Psoas muscle (tissue), 8 donors: ENCODE results near the gene TRDMT1. TPM values are rescaled to one million over a fixed set of nuclear protein-coding genes. Genes with fewer than 3 reads are reported as not detected.

Source experiments
- ATAC-seq, 4 donors: fragments of 200-7000 bp; cut with Tn5 transposase; one replicate each; pipeline ENCODE4 v1.9.1; 2020; ENCODE audit warnings: moderate library complexity in 3 of 4, mild to moderate bottlenecking in 2 of 4
- DNase-seq, 2 donors: peaks; one replicate each; pipeline ENCODE4 v3.0.0-alpha.2; 2020
- H3K27ac ChIP-seq: fragments of 200-600 bp; one replicate; pipeline ENCODE4 v1.8.0; 2022
- H3K27me3 ChIP-seq, 3 donors: fragments of 200-600 bp in 1 of 3; one replicate each; pipeline versions ENCODE4 v1.6.1 to v1.8.0; 2013 to 2022; ENCODE audit warnings: low read length in 2 of 3, mild to moderate bottlenecking in 2 of 3, moderate library complexity in 1 of 3; ENCODE audit not compliant: insufficient read depth in 3 of 3
- H3K36me3 ChIP-seq, 2 donors: fragments of 200-600 bp in 1 of 2; one replicate each; pipeline versions ENCODE4 v1.6.1 to v1.8.0; 2013 to 2022; ENCODE audit warnings: low read depth in 1 of 2, mild to moderate bottlenecking in 1 of 2, moderate library complexity in 1 of 2; ENCODE audit not compliant: insufficient read depth in 1 of 2
- H3K4me1 ChIP-seq: fragments of 200-600 bp; one replicate; pipeline ENCODE4 v1.8.0; 2022
- H3K4me3 ChIP-seq: fragments of 200-600 bp; one replicate; pipeline ENCODE4 v1.8.0; 2022; ENCODE audit warnings: mild to moderate bottlenecking
- H3K9me3 ChIP-seq: fragments of 200-600 bp; one replicate; pipeline ENCODE4 v1.8.0; 2022
- WGBS, 3 donors: extraction: QIAGEN DNeasy Blood & Tissue Kit; methylation state at CpG; one replicate each; pipeline versions ENCODE4 v1.1.6 to v1.1.7; 2013; 5-methylcytosine and 5-hydroxymethylcytosine counted together
- intact Hi-C, 2 donors: fragments of 100-400 bp; cut with DNase I; formaldehyde crosslinking; loops; one replicate each; pipeline versions ENCODE4 v1.11.0 to v1.14.2; 2022
- polyA plus RNA-seq, 3 donors: library from polyadenylated mRNA; stranded (reverse); fragments of 200-250 nt; gene quantifications; one replicate each; pipeline ENCODE4 v1.2.3, GENCODE V29; 2013
- total RNA-seq, 4 donors: library from RNA; stranded (reverse); fragmentation: NEBNext Ultra II Directional in 2 of 4; extraction: Animal tissue kit (Norgen Biotek cat#: 25700) in 2 of 4; gene quantifications; one replicate each; pipeline versions ENCODE4 v1.2.1 to v1.2.4, GENCODE V29; 2021 to 2023
- TF ChIP-seq, protein P1 (sequence below): fragments of 200-600 bp; IDR thresholded peaks from one replicate; pipeline ENCODE4 v1.8.0; 2022; ENCODE audit warnings: antibody characterized with exemption
- donor health status: healthy with polysubstance abuse.
- donor health status: DM: no; HTN: no; CAD: no; lungs with moderate emphysema.
- donor health status: Bipolar disorder and iron deficiency.
- donor health status: healthy.
- donor health status: DM: yes; HTN: yes; CAD: no.
- donor health status: DM: no; HTN: no; CAD: no.
- donor health status: DM: no; HTN: no; CAD: no.
- donor health status: DM: yes; HTN: yes; CAD: no.

TRDMT1 gene
- total and polyA plus RNA-seq, 7 donors, result 0.49 to 2.7 (median 2.3) TPM

DNA sequence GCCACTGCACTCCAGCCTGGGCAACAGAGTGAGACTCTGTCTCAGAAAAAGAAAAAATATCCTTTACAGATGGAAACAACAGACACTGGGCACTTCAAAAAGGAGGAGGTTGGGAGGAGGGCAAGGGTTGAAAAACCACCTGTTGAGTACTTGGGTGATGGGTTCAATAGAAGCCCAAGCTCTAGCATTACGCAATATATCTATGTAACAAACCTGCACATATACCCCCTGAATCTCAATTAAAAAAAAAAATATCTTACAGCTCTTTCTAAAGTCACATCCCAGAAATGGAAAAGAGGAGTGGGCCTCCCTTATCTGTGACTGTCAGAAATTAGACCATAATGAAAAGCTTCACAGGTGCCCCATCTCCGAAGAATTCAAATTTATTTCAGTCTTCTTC is 38.6 kb upstream of the TRDMT1 start:
- ATAC-seq, result no peak
- TF ChIP-seq, protein P1, sequence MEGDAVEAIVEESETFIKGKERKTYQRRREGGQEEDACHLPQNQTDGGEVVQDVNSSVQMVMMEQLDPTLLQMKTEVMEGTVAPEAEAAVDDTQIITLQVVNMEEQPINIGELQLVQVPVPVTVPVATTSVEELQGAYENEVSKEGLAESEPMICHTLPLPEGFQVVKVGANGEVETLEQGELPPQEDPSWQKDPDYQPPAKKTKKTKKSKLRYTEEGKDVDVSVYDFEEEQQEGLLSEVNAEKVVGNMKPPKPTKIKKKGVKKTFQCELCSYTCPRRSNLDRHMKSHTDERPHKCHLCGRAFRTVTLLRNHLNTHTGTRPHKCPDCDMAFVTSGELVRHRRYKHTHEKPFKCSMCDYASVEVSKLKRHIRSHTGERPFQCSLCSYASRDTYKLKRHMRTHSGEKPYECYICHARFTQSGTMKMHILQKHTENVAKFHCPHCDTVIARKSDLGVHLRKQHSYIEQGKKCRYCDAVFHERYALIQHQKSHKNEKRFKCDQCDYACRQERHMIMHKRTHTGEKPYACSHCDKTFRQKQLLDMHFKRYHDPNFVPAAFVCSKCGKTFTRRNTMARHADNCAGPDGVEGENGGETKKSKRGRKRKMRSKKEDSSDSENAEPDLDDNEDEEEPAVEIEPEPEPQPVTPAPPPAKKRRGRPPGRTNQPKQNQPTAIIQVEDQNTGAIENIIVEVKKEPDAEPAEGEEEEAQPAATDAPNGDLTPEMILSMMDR, result no peak
- intact Hi-C loops, result no loop called here

DNA sequence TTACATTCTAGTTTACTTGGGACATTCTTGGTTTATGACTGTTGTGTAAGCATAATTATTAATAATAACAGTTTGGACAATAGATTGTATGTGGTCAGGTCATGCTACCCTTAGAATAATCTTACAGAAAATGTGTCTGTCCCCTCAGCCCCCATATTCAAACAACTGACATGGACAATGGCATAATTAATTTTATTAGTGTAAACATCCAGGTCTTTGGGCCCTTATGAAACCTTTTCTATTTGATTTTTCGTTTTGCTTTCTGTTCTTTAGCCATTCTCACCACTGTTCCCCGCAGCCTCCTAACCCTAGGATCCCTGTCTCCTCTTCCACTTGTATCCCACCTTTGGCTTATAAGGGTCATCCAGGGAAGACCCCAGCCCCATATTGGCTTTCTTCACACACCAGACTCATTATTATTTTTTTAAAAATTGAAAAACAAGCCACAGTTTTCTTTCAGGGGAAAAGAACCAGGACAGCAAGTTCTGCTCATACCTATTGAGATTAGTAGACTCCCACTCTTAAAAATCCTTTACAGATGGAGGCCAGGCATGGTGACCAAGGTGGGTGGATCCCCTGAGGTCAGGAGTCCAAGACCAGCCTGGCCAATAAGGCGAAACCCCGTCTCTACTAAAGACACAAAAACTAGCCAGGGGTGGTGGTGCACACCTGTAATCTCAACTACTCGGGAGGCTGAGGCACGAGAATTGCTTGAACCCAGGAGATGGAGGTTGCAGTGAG is 38.0 kb upstream of the TRDMT1 start:
- ATAC-seq (no peak), DNase-seq (no peak)
- peaks cover 23% of the 10 kb centered on the region for H3K4me1 ChIP-seq
- no peak overlapping the region for H3K27ac ChIP-seq
- H3K9me3 ChIP-seq, result no peaks in the 10 kb centered on the region
- no peak overlapping the region for H3K4me3 ChIP-seq
- WGBS, 3 donors, result 91 to 95% (median 94%) methylated on average over 6 of the region's 6 CpGs
- peaks cover 0 to 37% of the 10 kb centered on the region in 2 donors for H3K36me3 ChIP-seq
- intact Hi-C loops, result no loop called here
- TF ChIP-seq, protein P1, result no peak
- H3K27me3 ChIP-seq, result peaks cover 0 to 6% (median 3%) of the 10 kb centered on the region in 3 donors

More for the DNA sequence above, 38.6 kb upstream of the TRDMT1 start:
- H3K36me3 ChIP-seq, result peaks cover 0 to 31% of the 10 kb centered on the region in 2 donors
- no peak overlapping the region for H3K27ac ChIP-seq
- no peak overlapping the region for H3K4me3 ChIP-seq
- H3K27me3 ChIP-seq, result peaks cover 0 to 1% (median 0%) of the 10 kb centered on the region in 3 donors
- WGBS, 3 donors, result 97 to 100% (median 99%) methylated on average over 2 of the region's 2 CpGs
- H3K9me3 ChIP-seq, result no peaks in the 10 kb centered on the region
- peaks cover 19% of the 10 kb centered on the region for H3K4me1 ChIP-seq
- no peak for DNase-seq

DNA sequence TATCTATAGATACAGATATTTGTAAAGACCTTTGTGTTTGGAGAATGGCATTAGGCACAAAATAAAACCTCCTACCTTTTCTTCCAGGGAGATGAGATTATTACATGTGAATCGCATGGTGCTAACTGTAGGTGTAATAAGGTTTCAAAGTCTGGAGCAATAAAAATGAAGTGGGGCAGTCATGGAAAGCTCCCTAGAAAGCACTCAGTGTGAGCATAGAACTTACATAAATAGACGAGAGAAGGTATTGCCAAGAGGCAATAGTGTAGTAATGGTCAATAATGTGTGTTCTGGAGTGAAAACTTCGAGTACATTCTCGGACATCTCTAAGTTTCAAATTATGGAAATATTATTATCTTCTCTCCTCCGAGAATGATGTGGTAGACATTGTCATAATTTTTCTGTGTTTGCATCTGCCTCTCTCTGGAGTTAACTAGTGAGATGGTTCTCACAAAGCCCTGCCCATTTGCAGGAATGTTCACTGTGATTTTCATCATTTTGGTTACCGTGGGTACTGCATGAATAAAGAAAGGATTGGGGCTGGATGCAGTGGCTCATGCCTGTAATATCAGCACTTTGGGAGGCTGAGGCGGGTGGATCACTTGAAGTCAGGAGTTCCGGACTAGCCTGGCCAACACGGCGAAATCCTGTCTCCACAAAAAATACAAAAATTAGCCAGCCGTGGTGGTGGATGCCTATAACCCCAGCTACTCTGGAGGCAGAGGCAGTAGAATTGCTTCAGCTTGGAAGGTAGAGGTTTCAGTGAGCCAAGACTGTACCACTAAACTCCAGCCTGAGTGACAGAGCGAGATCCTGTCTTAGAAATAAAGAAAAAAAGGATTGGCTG is 37.2 kb upstream of the TRDMT1 start:
- DNase-seq, result no peak

DNA sequence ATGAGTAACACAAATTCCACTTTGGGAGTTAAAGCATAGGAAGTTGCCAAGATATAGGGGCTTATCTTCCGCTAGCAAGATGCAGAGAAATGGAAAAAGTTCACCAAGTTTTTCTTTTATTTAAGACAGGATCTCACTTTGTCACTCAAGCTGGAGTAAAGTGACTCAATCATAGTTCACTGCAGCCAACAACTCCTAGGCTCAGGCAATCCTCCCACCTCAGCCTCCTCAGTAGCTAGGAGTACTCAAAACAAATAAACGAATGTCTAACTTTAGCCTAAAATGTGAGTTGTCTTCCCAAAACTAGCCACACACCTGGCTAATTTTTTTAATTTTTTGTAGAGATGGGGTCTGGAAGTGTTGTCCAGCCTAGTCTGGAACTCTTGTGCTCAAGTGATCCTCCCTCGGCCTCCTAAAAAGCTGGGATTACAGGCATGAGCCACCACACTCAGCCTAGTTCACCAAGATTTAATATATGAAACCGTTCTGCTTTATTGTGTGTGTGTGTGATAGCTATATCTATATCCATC is 36.5 kb upstream of the TRDMT1 start:
- Histone ChIP-seq H3K36me3 (peaks cover 3 to 50% of the 10 kb centered on the region in 2 donors), H3K4me1 (peaks cover 31% of the 10 kb centered on the region), H3K27me3 (peaks cover 0 to 17% (median 3%) of the 10 kb centered on the region in 3 donors), H3K27ac (no peak overlapping the region), H3K9me3 (no peaks in the 10 kb centered on the region), H3K4me3 (no peak overlapping the region)
- intact Hi-C loops, result no loop called here
- 77 to 88% (median 82%) methylated on average over 4 of the region's 4 CpGs for WGBS, 3 donors
- DNase-seq (no peak), ATAC-seq (no peak)
- TF ChIP-seq, protein P1, result no peak

More for the DNA sequence above, 37.2 kb upstream of the TRDMT1 start:
- TF ChIP-seq, protein P1, result no peak
- no peaks in the 10 kb centered on the region for H3K9me3 ChIP-seq
- ATAC-seq, result peak in 1 of 4 donors; percentile 38
- 46 to 57% (median 54%) methylated on average over 12 of the region's 12 CpGs for WGBS, 3 donors
- H3K27ac ChIP-seq, result no peak overlapping the region
- peaks cover 24% of the 10 kb centered on the region for H3K4me1 ChIP-seq
- H3K4me3 ChIP-seq, result no peak overlapping the region
- peaks cover 0 to 46% of the 10 kb centered on the region in 2 donors for H3K36me3 ChIP-seq
- H3K27me3 ChIP-seq, result peaks cover 0 to 12% (median 3%) of the 10 kb centered on the region in 3 donors
- intact Hi-C loops, result no loop called here
